Measurements from ENCODE around the gene ALAS1.

GRCh38 chr3:52149021-52149420, 48.9 kb upstream of the ALAS1 start:
- TF ChIP-seq, protein P1, sequence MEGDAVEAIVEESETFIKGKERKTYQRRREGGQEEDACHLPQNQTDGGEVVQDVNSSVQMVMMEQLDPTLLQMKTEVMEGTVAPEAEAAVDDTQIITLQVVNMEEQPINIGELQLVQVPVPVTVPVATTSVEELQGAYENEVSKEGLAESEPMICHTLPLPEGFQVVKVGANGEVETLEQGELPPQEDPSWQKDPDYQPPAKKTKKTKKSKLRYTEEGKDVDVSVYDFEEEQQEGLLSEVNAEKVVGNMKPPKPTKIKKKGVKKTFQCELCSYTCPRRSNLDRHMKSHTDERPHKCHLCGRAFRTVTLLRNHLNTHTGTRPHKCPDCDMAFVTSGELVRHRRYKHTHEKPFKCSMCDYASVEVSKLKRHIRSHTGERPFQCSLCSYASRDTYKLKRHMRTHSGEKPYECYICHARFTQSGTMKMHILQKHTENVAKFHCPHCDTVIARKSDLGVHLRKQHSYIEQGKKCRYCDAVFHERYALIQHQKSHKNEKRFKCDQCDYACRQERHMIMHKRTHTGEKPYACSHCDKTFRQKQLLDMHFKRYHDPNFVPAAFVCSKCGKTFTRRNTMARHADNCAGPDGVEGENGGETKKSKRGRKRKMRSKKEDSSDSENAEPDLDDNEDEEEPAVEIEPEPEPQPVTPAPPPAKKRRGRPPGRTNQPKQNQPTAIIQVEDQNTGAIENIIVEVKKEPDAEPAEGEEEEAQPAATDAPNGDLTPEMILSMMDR (IDR thresholded peaks at IDR 0.05 in 4 of 5, conservative IDR thresholded peaks at IDR 0.05 in 1 of 5), result no peak
- no peak for TF ChIP-seq POLR2A (IDR thresholded peaks at IDR 0.05)

Measured in gastrocnemius medialis (tissue), 4 donors.